Naive B cell (primary cell): ENCODE measurements around the gene AKAP10. TPM values are rescaled to one million over a fixed set of nuclear protein-coding genes. Genes with fewer than 3 reads are reported as not detected.
"Not testable (repeated sequence)": the region's sequence is repeated elsewhere in the genome, so short reads cannot be mapped to it uniquely, and the experiment has no call there.

Experiments used
- ATAC-seq, 2 donors: fragments of 150-1000 bp; cut with Tn5 transposase; 2 replicates each; pipeline ENCODE4 v1.10.0; 2021; ENCODE audit warnings: low read depth in 2 of 2, mild to moderate bottlenecking in 2 of 2, moderate library complexity in 2 of 2
- DNase-seq: peaks from one replicate; pipeline ENCODE4 v3.0.0; 2022
- H3K27ac Mint-ChIP-seq, 6 donors: one replicate each; pipeline ENCODE4 v1.8.0; 2020 to 2022; ENCODE audit warnings: mild to moderate bottlenecking in 6 of 6, mixed read lengths in 6 of 6, moderate library complexity in 5 of 6, inconsistent platforms in 2 of 6
- H3K27me3 Mint-ChIP-seq, 3 donors: one replicate each; pipeline ENCODE4 v1.8.0; 2021 to 2022; ENCODE audit warnings: mixed read lengths in 3 of 3, mild to moderate bottlenecking in 1 of 3
- H3K36me3 Mint-ChIP-seq, 2 donors: one replicate each; pipeline ENCODE4 v1.8.0; 2020 to 2022; ENCODE audit warnings: mixed read lengths in 2 of 2, inconsistent platforms in 1 of 2, mild to moderate bottlenecking in 1 of 2
- H3K4me1 Mint-ChIP-seq, 3 donors: one replicate each; pipeline ENCODE4 v1.8.0; 2020 to 2022; ENCODE audit warnings: mixed read lengths in 3 of 3, inconsistent platforms in 1 of 3, mild to moderate bottlenecking in 1 of 3, moderate library complexity in 1 of 3
- H3K4me3 Mint-ChIP-seq, 8 donors: one replicate each; pipeline ENCODE4 v1.8.0; 2020 to 2022; ENCODE audit warnings: mild to moderate bottlenecking in 8 of 8, mixed read lengths in 8 of 8, moderate library complexity in 8 of 8, inconsistent platforms in 2 of 8
- H3K9me3 Mint-ChIP-seq, 7 donors: one replicate each; pipeline ENCODE4 v1.8.0; 2020 to 2022; ENCODE audit warnings: mixed read lengths in 7 of 7, mild to moderate bottlenecking in 5 of 7, inconsistent platforms in 2 of 7, moderate library complexity in 1 of 7
- polyA plus RNA-seq, 6 donors: library from polyadenylated mRNA; unstranded; fragments of 300-500 nt; fragmentation: Illumina TruSeq; gene quantifications; one replicate each; pipeline ENCODE4 v1.2.3, GENCODE V29; 2021; ENCODE audit warnings: low read depth in 6 of 6

The AKAP10 gene
- polyA plus RNA-seq, 6 donors from 2014 or later, result 17.5 to 46.4 (median 22.5) TPM

DNA sequence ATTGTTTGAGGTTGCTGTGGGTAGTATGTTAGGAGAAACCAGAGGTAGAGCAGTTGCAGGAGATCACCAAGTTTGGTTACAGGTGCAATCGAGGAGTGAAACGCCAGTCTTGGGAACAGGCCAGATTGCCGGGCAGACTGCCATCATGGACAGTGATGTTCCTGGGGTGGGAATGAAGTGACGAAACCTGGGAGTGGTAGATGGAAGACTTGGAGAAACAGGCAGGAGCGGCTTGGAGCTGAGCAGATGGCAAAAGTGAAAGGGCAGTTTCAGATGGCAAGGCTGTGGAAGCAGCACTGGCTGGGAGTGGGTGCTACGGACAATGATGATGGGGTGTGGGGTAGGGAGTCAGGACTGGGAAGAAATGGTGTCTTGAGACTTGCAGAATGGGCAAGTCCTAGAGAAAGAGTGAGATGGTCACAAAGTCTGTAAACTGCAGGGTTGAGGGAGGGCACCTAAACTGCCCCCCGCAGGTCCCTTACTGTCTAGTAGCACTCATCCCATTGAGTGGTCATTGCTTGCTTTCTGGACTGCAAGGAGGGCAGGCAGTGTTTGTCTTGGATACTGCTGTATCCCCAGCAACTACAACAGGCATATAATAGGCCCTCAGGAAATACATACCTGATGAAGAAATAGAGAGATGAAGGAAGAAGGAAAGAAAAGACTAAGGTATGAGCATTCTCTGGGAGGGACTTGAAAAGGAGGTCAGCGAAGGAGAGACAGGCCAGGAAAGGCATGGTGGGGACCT lies 80.4 kb downstream of the AKAP10 start:
- Mint-ChIP-seq H3K4me3 (no peak overlapping the region), H3K4me1 (peaks cover 0 to 3% (median 0%) of the 10 kb centered on the region in 3 donors), H3K27me3 (no peaks in the 10 kb centered on the region), H3K27ac (peak overlapping the region in 3 of 6 donors; percentile 1 to 35 (median 8)), H3K36me3 (no peaks in the 10 kb centered on the region), H3K9me3 (no peaks in the 10 kb centered on the region)
- no peak for ATAC-seq
- DNase-seq, result no peak

DNA sequence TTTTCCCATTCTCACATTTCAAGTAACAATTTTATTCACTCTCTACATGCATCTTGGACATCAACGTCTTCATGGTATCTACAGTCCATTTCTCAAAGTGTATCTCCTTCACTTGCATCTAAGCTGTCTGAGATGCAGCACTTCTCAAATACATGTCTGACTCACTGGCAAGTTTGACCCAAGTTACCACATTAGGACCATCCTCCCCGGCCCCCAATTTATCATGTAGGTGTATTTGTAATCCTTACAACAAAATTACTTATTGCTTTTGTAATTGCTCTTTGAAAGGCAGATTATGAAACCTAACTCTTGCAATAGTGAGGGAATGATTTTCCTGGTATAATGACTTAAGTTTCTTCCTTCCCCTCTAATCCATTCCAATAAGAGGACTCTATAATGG lies 80.9 kb downstream of the AKAP10 start:
- no peak for DNase-seq
- H3K9me3 Mint-ChIP-seq, result no peaks in the 10 kb centered on the region
- H3K36me3 Mint-ChIP-seq, result no peaks in the 10 kb centered on the region
- no peak for ATAC-seq
- H3K27ac Mint-ChIP-seq, result peak overlapping the region in 1 of 6 donors; percentile 1
- no peaks in the 10 kb centered on the region for H3K27me3 Mint-ChIP-seq
- peaks cover 0 to 3% (median 0%) of the 10 kb centered on the region in 3 donors for H3K4me1 Mint-ChIP-seq
- no peak overlapping the region for H3K4me3 Mint-ChIP-seq

- not testable (repeated sequence) for H3K36me3 Mint-ChIP-seq, H3K9me3 Mint-ChIP-seq, ATAC-seq, H3K4me3 Mint-ChIP-seq, H3K27me3 Mint-ChIP-seq, DNase-seq, H3K27ac Mint-ChIP-seq, H3K4me1 Mint-ChIP-seq
Observed at GRCh38 chr17:19890554-19890953, 87.1 kb downstream of the AKAP10 start.

GRCh38 chr17:19890001-19890400 lies 87.6 kb downstream of the AKAP10 start:
- H3K27me3 Mint-ChIP-seq, H3K4me1 Mint-ChIP-seq, H3K4me3 Mint-ChIP-seq, ATAC-seq, H3K36me3 Mint-ChIP-seq, H3K9me3 Mint-ChIP-seq, H3K27ac Mint-ChIP-seq, DNase-seq: not testable (repeated sequence)

DNA sequence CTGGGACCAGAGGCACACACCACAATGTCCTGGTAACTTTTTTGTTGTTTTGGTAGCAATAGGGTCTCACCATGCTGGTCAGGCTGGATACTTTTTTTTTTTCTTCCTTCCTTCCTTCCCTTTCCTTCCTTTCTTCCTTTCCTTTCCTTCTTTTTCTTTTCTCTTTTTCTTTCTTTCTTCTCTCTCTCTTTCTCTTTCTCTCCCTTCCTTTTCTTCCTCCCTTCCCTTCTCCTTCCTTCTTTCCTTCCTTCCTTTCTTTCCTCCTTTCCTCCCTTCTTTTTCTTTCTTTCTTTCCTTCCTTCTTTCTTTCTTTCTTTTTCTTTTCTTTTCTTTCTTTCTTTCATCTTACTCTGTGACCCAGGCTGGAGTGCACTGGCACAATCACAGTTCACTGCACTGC lies 91.5 kb downstream of the AKAP10 start:
- no peaks in the 10 kb centered on the region for H3K36me3 Mint-ChIP-seq
- H3K27me3 Mint-ChIP-seq, result peaks cover 0 to 9% (median 0%) of the 10 kb centered on the region in 3 donors
- no peak overlapping the region for H3K4me3 Mint-ChIP-seq
- peak overlapping the region in 1 of 6 donors; percentile 41 for H3K27ac Mint-ChIP-seq
- ATAC-seq (no peak), DNase-seq (no peak)
- no peaks in the 10 kb centered on the region for H3K4me1 Mint-ChIP-seq
- H3K9me3 Mint-ChIP-seq, result no peaks in the 10 kb centered on the region

DNA sequence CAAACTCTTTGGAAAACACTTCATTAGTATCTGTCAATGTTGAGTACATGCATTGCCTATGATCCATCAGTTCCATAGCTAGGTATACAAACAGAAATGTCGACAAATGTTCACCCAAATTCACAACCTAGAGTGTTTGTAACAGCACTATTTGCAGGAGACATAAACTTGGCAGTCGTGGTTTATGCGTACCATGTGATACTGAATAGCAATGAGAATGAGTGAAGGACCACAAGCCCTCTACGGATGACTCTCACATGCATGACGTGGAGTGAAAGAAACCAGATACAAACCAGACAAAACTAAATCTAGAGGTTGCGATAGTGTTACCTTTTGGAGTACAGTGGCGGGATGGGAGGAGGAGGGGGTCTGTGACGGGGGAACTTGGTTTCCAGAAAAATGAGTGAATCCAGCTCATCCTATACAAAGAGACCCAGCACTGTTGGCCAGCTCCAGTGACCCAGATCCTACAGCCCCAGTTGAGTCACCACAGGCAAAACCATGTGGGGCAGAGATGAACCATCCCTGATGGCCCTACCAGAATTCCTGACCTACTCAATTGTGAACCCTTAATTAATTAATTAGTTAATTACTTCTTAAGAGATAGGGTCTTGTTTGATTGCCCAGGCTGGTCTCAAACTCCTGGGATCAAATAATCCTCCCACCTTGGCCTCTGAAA lies 94.0 kb downstream of the AKAP10 start:
- Mint-ChIP-seq H3K27ac (no peak overlapping the region), H3K4me3 (no peak overlapping the region), H3K4me1 (no peaks in the 10 kb centered on the region), H3K27me3 (peaks cover 3 to 16% (median 15%) of the 10 kb centered on the region in 3 donors), H3K36me3 (no peaks in the 10 kb centered on the region), H3K9me3 (no peaks in the 10 kb centered on the region)
- ATAC-seq, result no peak
- no peak for DNase-seq

GRCh38 chr17:19880393-19880792 lies 97.2 kb downstream of the AKAP10 start:
- H3K27ac Mint-ChIP-seq, result no peak overlapping the region
- H3K36me3 Mint-ChIP-seq, result no peaks in the 10 kb centered on the region
- H3K4me1 Mint-ChIP-seq, result peaks cover 8 to 19% (median 14%) of the 10 kb centered on the region in 3 donors
- no peaks in the 10 kb centered on the region for H3K9me3 Mint-ChIP-seq
- DNase-seq, result no peak
- no peak overlapping the region for H3K4me3 Mint-ChIP-seq
- no peak for ATAC-seq
- peaks cover 15 to 18% (median 17%) of the 10 kb centered on the region in 3 donors for H3K27me3 Mint-ChIP-seq

DNA sequence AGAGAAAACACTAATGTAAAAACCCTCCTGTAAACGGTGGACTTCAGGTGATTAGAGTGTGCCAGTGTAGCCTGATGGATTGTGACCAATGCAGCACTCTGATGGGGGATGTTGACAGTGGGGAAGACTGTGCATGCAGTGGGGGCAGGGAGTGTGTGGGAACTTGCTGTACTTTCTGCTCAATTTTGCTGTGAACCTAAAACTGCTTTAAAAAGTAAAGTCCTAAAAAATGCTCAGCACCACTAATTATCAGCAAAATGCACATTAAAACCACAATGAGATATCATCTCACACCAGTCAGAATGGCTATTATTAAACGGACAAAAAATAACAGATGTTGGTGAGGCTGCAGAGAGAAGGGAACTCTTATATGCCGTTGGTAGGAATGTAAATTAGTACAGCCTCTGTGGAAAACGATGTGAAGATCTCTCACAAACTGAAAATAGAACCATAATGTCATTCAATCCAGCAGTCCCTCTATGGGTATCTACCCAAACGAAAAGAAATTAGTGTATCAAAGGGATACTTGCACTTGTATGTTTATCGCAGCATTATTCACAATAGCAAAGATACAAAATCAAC lies 100.2 kb downstream of the AKAP10 start:
- DNase-seq (no peak), ATAC-seq (no peak)
- Mint-ChIP-seq H3K27me3 (peaks cover 15 to 18% (median 17%) of the 10 kb centered on the region in 3 donors), H3K9me3 (no peaks in the 10 kb centered on the region), H3K4me1 (peaks cover 11 to 19% (median 14%) of the 10 kb centered on the region in 3 donors), H3K4me3 (no peak overlapping the region), H3K27ac (peak overlapping the region in 2 of 6 donors; percentile 28 to 77), H3K36me3 (no peaks in the 10 kb centered on the region)

DNA sequence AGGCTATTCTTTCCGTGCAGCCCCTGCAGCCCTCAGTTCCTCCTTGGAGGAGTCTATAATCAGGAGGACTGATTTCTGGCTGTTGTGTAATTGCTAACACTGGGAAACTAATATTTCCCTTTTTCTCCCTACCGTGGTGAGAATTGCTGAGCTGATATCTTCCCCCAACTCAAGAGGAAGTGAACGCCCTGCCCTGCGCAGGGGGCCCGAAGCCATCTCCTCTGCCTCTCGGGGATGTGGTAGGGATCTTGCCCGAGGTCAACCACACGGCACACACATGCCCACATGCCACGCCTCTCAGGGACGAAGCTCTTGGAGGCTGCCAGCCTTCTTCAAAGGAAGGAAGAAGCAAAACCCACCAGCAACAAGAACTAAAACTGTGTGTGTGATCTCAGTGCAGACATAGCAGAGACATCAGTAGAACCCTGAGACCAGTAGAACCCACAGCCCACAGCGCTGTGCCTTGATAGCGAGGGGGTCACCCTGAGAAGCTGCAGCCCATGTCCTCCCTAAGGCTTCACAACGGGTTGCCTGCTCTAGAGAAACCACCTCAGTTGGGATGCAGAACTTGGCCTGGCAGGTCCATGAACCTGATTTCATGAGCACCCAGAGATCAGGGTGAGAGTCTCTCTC lies 101.0 kb downstream of the AKAP10 start:
- Mint-ChIP-seq H3K27ac (no peak overlapping the region), H3K4me1 (peaks cover 11 to 19% (median 14%) of the 10 kb centered on the region in 3 donors), H3K36me3 (no peaks in the 10 kb centered on the region), H3K4me3 (peak overlapping the region in 2 of 8 donors; percentile 5 to 21), H3K9me3 (no peaks in the 10 kb centered on the region), H3K27me3 (peaks cover 15 to 18% (median 17%) of the 10 kb centered on the region in 3 donors)
- no peak for DNase-seq
- ATAC-seq, result peak; percentile 41 to 50

GRCh38 chr17:19874256-19874655 lies 103.4 kb downstream of the AKAP10 start:
- Mint-ChIP-seq H3K27me3 (peaks cover 6 to 17% (median 15%) of the 10 kb centered on the region in 3 donors), H3K4me1 (peaks cover 11 to 19% (median 14%) of the 10 kb centered on the region in 3 donors), H3K36me3 (no peaks in the 10 kb centered on the region), H3K4me3 (no peak overlapping the region), H3K9me3 (no peaks in the 10 kb centered on the region), H3K27ac (no peak overlapping the region)
- ATAC-seq (peak in 1 of 2 donors; percentile 30), DNase-seq (no peak)

GRCh38 chr17:19873346-19873745 lies 104.3 kb downstream of the AKAP10 start:
- DNase-seq (no peak), ATAC-seq (no peak)
- H3K4me3 Mint-ChIP-seq, result no peak overlapping the region
- H3K4me1 Mint-ChIP-seq, result peaks cover 11 to 19% (median 14%) of the 10 kb centered on the region in 3 donors
- H3K27me3 Mint-ChIP-seq, result peaks cover 0 to 10% (median 8%) of the 10 kb centered on the region in 3 donors
- no peaks in the 10 kb centered on the region for H3K36me3 Mint-ChIP-seq
- peaks cover 0 to 2% (median 0%) of the 10 kb centered on the region in 7 donors for H3K9me3 Mint-ChIP-seq
- peak overlapping the region in 1 of 6 donors; percentile 30 for H3K27ac Mint-ChIP-seq

- no peaks in the 10 kb centered on the region for H3K36me3 Mint-ChIP-seq
- no peaks in the 10 kb centered on the region for H3K27me3 Mint-ChIP-seq
- no peak overlapping the region for H3K27ac Mint-ChIP-seq
- peaks cover 0 to 5% (median 5%) of the 10 kb centered on the region in 3 donors for H3K4me1 Mint-ChIP-seq
- H3K9me3 Mint-ChIP-seq, result peaks cover 0 to 2% (median 0%) of the 10 kb centered on the region in 7 donors
- peak overlapping the region; percentile 36 to 82 (median 75) for H3K4me3 Mint-ChIP-seq
- ATAC-seq, result no peak
- DNase-seq, result no peak
Observed at GRCh38 chr17:19868079-19868395, 109.6 kb downstream of the AKAP10 start.

- peak; percentile 25 for DNase-seq
- peaks cover 0 to 5% (median 5%) of the 10 kb centered on the region in 3 donors for H3K4me1 Mint-ChIP-seq
- peak within 1 kb of the TSS; percentile 63 to 87 (median 78) for H3K4me3 Mint-ChIP-seq
- H3K36me3 Mint-ChIP-seq, result no peaks in the 10 kb centered on the region
- H3K9me3 Mint-ChIP-seq, result peaks cover 0 to 2% (median 0%) of the 10 kb centered on the region in 7 donors
- no peaks in the 10 kb centered on the region for H3K27me3 Mint-ChIP-seq
- peak within 1 kb of the TSS in 3 of 6 donors; percentile 29 to 53 (median 52) for H3K27ac Mint-ChIP-seq
- peak; percentile 75 to 76 for ATAC-seq
Observed at GRCh38 chr17:19867329-19868078, 110.1 kb downstream of the AKAP10 start, which contains the start of gene ULK2. ULK2 (minus strand) TSS chr17:19867936; CDS start chr17:19867417, 519 bp downstream.
